ENCODE measurements around the gene THEM4. TPM values are rescaled to one million over a fixed set of nuclear protein-coding genes. Genes with fewer than 3 reads are reported as not detected.

The THEM4 gene
- total and polyA plus RNA-seq, 2 of the 8 experiments (the other 6 are each of a cell fraction or from before 2014, with no cell fraction given): 9.9 to 11.2 TPM

- no peak for FAIRE-seq
- TF ChIP-seq CTBP2 (IDR thresholded peaks at IDR 0.05; ENCODE audit: borderline replicate concordance, insufficient read depth, insufficient read length, low read length) (peak; percentile 31), RAD21 (IDR thresholded peaks at IDR 0.05 in 1 of 2, conservative IDR thresholded peaks at IDR 0.05 in 1 of 2; ENCODE audit: low read depth in 2 of 2, low read length in 2 of 2) (peak in 1 of 2 experiments; percentile 10; a peak in 1 of 4 replicates), POLR2AphosphoS5 (IDR thresholded peaks at IDR 0.05; ENCODE audit: low read depth, low read length) (peak; percentile 89), RXRA (IDR thresholded peaks at IDR 0.05; ENCODE audit: insufficient read depth, low read depth, low read length) (no peak), HDAC2 (IDR thresholded peaks at IDR 0.05; ENCODE audit: borderline replicate concordance in 1 of 2, low read depth in 2 of 2, low read length in 2 of 2) (no peak), ATF2 (IDR thresholded peaks at IDR 0.05; ENCODE audit: low read length) (0 out of 2 replicates have a peak, but pooled peaks have one; percentile 34)
These were observed 69.6 kb downstream of the THEM4 start, which contains the start of gene C2CD4D for GRCh38 chr1:151839457-151840403. Gene C2CD4D (minus strand): TSS chr1:151839820. CDS start chr1:151838989, 831 bp downstream.

More at GRCh38 chr1:151839457-151840403, 69.6 kb downstream of the THEM4 start, which contains the start of gene C2CD4D:
- H4K20me1 ChIP-seq (replicated peaks in 1 of 2; ENCODE audit: control insufficient read depth in 1 of 2, insufficient read depth in 2 of 2, low read length in 2 of 2): no peaks in the 10 kb centered on the region
- H3K79me2 ChIP-seq (ENCODE audit: control insufficient read depth in 1 of 2, insufficient read depth in 2 of 2, low read length in 2 of 2): no peaks in the 10 kb centered on the region
- H3K4me2 ChIP-seq (ENCODE audit: insufficient read depth in 1 of 2, low read depth in 2 of 2, low read length in 2 of 2): peak within 1 kb of the TSS; percentile 77 to 93
- peak within 1 kb of the TSS; percentile 90 for H2BK15ac ChIP-seq (ENCODE audit: low read length)
- peaks cover 4 to 17% (median 9%) of the 10 kb centered on the region in 4 experiments for H3K4me1 ChIP-seq (replicated peaks in 1 of 4; ENCODE audit: control insufficient read depth in 3 of 4, insufficient read depth in 4 of 4, low read length in 3 of 4)
- no peak within 1 kb of the TSS for H2BK120ac ChIP-seq (replicated peaks; ENCODE audit: low read depth, low read length)
- peak within 1 kb of the TSS; percentile 43 to 69 (median 54) for H3K4me3 ChIP-seq (ENCODE audit: extremely low read depth in 1 of 4, insufficient read depth in 2 of 4, low read depth in 3 of 4, low read length in 4 of 4)
- peak within 1 kb of the TSS; percentile 94 for H4K8ac ChIP-seq (ENCODE audit: extremely low read depth, insufficient read depth, low read length)
- peak within 1 kb of the TSS; percentile 76 for H3K18ac ChIP-seq (ENCODE audit: extremely low read depth, low read length)
- 5% methylated on average over 44 of the region's 47 CpGs; no CpG with 5 or more reads in 1 of the 2 experiments for WGBS, 2 experiments (ENCODE audit: extremely low coverage in 1 of 2, insufficient coverage in 1 of 2, insufficient read length in 1 of 2, insufficient replicate concordance in 2 of 2, low coverage in 1 of 2, low lambda C conversion rate in 2 of 2, missing lambda C conversion rate in 1 of 2)
- peaks cover 10 to 24% (median 21%) of the 10 kb centered on the region in 4 experiments for H3K27me3 ChIP-seq (replicated peaks in 1 of 4; ENCODE audit: control insufficient read depth in 3 of 4, extremely low read depth in 1 of 4, insufficient read depth in 3 of 4, low read length in 3 of 4)
- H3K56ac ChIP-seq (replicated peaks; ENCODE audit: insufficient read length, low read depth, low read length): peak within 1 kb of the TSS; percentile 27
- H2BK12ac ChIP-seq (ENCODE audit: low read depth, low read length): peak within 1 kb of the TSS; percentile 96
- no peak within 1 kb of the TSS for H3K23ac ChIP-seq (ENCODE audit: insufficient read length)
- H3K36me3 ChIP-seq (ENCODE audit: control insufficient read depth in 2 of 4, insufficient read depth in 4 of 4, low read length in 3 of 4): no peaks in the 10 kb centered on the region
- POLR2A ChIA-PET (ENCODE audit: partially characterized antibody): interaction anchor here (0.6 to 5.0 kb wide), 29 partner anchors 9 to 299 kb away, joined by 3 to 20 read pairs (median 5); partner anchors contain the start of genes CELF3, MRPL9, S100A10 and SNX27
- CTCF ChIA-PET (ENCODE audit: partially characterized antibody): interaction anchor here (0.6 to 2.2 kb wide), 8 partner anchors 14 to 161 kb away, joined by 3 to 7 read pairs (median 5); no protein-coding TSS in a partner anchor
- H2BK20ac ChIP-seq (ENCODE audit: low read length): 0 out of 2 replicates have a peak within 1 kb of the TSS, but pooled peaks have one; percentile 32
- peak within 1 kb of the TSS; percentile 3 for H3K4ac ChIP-seq (replicated peaks; ENCODE audit: insufficient read length, low read depth, low read length)
- peak; percentile 65 to 88 for DNase-seq (ENCODE audit: low read depth in 1 of 2, low spot score in 2 of 2)
- no peak within 1 kb of the TSS for H2AK5ac ChIP-seq (ENCODE audit: low read depth, low read length)
- peak within 1 kb of the TSS; percentile 81 for H4K5ac ChIP-seq (ENCODE audit: insufficient read length, low read depth, low read length)
- no peaks in the 10 kb centered on the region for H3K79me1 ChIP-seq (ENCODE audit: low read depth, low read length)
- H3K9me3 ChIP-seq (ENCODE audit: insufficient read depth in 2 of 2, low read depth in 1 of 2, low read length in 1 of 2): no peaks in the 10 kb centered on the region
- peak within 1 kb of the TSS; percentile 55 to 90 (median 86) for H3K9ac ChIP-seq (replicated peaks in 1 of 4; ENCODE audit: extremely low read depth in 1 of 4, low read depth in 3 of 4, low read length in 3 of 4)
- H3K27ac ChIP-seq (ENCODE audit: low read depth, low read length): peak within 1 kb of the TSS; percentile 85
- H3K23me2 ChIP-seq (ENCODE audit: low read depth, low read length): peaks cover 23% of the 10 kb centered on the region
- peak within 1 kb of the TSS; percentile 61 for H4K91ac ChIP-seq (replicated peaks; ENCODE audit: insufficient read length, low read length)
- H2AFZ ChIP-seq (ENCODE audit: low read length): 0 out of 2 replicates have a peak within 1 kb of the TSS, but pooled peaks have one; percentile 36
- no peak within 1 kb of the TSS for H3K14ac ChIP-seq (ENCODE audit: insufficient read length)
- peak within 1 kb of the TSS; percentile 78; the same call in 1 of the 2 replicates for H2BK5ac ChIP-seq (ENCODE audit: low read depth, low read length)
